H1 (cell line): Measurements from ENCODE around the gene PIK3R6. TPM values are rescaled to one million over a fixed set of nuclear protein-coding genes. Genes with fewer than 3 reads are reported as not detected.

Experiments used
- BCL11A ChIP-seq, 2 experiments: IDR thresholded peaks; one replicate each; pipeline ENCODE4 v1.6.1; 2011; ENCODE audit warnings: low read depth in 2 of 2, low read length in 2 of 2, mild to moderate bottlenecking in 2 of 2
- EP300 ChIP-seq, 2 experiments: IDR thresholded peaks; 1 replicate in 1 of 2; 2 replicates in 1 of 2; pipeline ENCODE4 v1.6.1; 2011 to 2012; ENCODE audit warnings: low read depth in 2 of 2, low read length in 2 of 2, mild to moderate bottlenecking in 2 of 2, borderline replicate concordance in 1 of 2, inconsistent platforms in 1 of 2, moderate library complexity in 1 of 2
- NRF1 ChIP-seq: IDR thresholded peaks from 2 replicates; pipeline ENCODE4 v1.6.1; 2011; ENCODE audit warnings: mild to moderate bottlenecking, low read depth, low read length, improper control_type of control experiment
- POLR2A ChIP-seq, 2 experiments: IDR thresholded peaks; 1 replicate in 1 of 2; 2 replicates in 1 of 2; pipeline ENCODE4 v1.6.1; 2011; ENCODE audit warnings: low read depth in 2 of 2, low read length in 2 of 2, mild to moderate bottlenecking in 2 of 2; ENCODE audit errors: control extremely low read depth in 1 of 2
- TBP ChIP-seq: IDR thresholded peaks from 2 replicates; pipeline ENCODE4 v1.6.1; 2011; ENCODE audit warnings: low read depth, low read length, improper control_type of control experiment
- YY1 ChIP-seq: IDR thresholded peaks from 2 replicates; pipeline ENCODE4 v1.6.1; 2011; ENCODE audit warnings: low read depth, mild to moderate bottlenecking, low read length
- polyA plus RNA-seq, 7 experiments: library from polyadenylated mRNA; depleted of rRNA in 3 of 7; stranded (reverse) in 5 of 7; unstranded in 2 of 7; fragments of >200 nt in 5 of 7; fragments of 200-250 nt in 2 of 7; gene quantifications; 1 replicate in 5 of 7; 2 replicates in 1 of 7; 4 replicates in 1 of 7; pipeline versions ENCODE4 v1.2.1 to v1.2.3, GENCODE V29; 2011 to 2013; ENCODE audit warnings: missing spikeins in 2 of 7, mixed read lengths in 2 of 7
- total RNA-seq: library from RNA; stranded (reverse); fragmentation: NEBNext Ultra II Directional; extraction: Animal tissue kit (Norgen Biotek cat#: 25700); gene quantifications from 2 replicates; pipeline ENCODE4 v1.2.1, GENCODE V29; 2021
- TF ChIP-seq, protein P1 (sequence below): IDR thresholded peaks from 2 replicates; pipeline ENCODE4 v1.6.1; 2011; ENCODE audit warnings: low read length, improper control_type of control experiment
- TF ChIP-seq, protein P2 (sequence below): IDR thresholded peaks from 2 replicates; pipeline ENCODE4 v1.6.1; 2012; ENCODE audit warnings: low read length, inconsistent platforms

The PIK3R6 gene
- total and polyA plus RNA-seq, 2 of the 8 experiments (the other 6 are each of a cell fraction or from before 2014, with no cell fraction given): 0.24 to 1.2 TPM

DNA sequence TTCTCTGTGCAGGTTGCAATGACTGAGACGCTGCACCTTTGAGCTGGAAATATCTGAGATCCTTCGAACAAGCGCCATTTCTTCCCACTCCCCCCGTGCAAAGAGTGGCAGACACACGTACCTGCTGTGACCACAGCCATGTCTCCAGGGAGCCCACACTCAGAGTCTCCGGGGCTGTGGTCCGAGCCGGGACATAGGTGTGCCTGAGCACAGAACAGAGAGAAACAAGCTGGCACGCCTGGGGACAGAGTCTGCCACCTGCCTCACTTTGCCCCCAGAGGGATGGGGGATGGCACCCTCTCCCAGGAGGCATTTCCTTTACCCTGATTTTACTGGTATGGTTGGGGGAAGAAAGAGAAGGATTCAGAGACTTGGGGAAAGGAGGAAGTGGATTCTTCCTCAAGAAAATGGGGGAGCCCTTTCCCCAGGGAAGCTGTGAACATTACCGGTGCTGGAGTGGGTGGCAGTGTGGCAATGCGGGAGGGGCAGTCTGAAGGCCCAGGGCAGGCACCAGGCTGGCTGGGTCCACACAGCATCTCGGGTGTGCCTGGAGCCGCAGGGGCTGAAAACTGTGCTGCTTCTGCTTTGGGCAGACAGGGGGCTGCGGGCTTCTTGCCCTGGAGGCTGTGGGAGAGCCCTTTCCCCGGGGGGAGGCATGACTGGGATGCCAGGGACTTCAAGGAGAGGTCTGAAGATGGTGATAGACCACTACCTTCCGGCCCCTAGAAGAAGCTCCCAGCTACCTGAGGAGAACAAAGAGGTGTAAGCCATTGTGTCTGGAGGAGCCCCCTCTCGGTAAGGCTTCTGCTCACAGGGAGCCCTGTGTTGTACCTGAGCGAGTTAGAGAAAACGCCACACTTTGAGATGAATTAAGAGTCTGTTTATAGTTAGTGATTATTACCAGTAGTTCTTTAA is 6.6 kb upstream of the PIK3R6 start (continued):
- TF ChIP-seq, protein P1, sequence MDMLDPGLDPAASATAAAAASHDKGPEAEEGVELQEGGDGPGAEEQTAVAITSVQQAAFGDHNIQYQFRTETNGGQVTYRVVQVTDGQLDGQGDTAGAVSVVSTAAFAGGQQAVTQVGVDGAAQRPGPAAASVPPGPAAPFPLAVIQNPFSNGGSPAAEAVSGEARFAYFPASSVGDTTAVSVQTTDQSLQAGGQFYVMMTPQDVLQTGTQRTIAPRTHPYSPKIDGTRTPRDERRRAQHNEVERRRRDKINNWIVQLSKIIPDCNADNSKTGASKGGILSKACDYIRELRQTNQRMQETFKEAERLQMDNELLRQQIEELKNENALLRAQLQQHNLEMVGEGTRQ: no peak
- TF ChIP-seq EP300 (IDR thresholded peaks at IDR 0.05; ENCODE audit: borderline replicate concordance in 1 of 2, low read depth in 2 of 2, low read length in 2 of 2) (no peak), BCL11A (IDR thresholded peaks at IDR 0.05; ENCODE audit: low read depth in 2 of 2, low read length in 2 of 2) (no peak), POLR2A (IDR thresholded peaks at IDR 0.05; ENCODE audit: control extremely low read depth in 1 of 2, low read depth in 2 of 2, low read length in 2 of 2) (no peak), TBP (no peak), NRF1 (no peak), YY1 (no peak)
- TF ChIP-seq, protein P2, sequence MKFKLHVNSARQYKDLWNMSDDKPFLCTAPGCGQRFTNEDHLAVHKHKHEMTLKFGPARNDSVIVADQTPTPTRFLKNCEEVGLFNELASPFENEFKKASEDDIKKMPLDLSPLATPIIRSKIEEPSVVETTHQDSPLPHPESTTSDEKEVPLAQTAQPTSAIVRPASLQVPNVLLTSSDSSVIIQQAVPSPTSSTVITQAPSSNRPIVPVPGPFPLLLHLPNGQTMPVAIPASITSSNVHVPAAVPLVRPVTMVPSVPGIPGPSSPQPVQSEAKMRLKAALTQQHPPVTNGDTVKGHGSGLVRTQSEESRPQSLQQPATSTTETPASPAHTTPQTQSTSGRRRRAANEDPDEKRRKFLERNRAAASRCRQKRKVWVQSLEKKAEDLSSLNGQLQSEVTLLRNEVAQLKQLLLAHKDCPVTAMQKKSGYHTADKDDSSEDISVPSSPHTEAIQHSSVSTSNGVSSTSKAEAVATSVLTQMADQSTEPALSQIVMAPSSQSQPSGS: no peak
